ENCODE results near the gene PNMA6A.

DNA sequence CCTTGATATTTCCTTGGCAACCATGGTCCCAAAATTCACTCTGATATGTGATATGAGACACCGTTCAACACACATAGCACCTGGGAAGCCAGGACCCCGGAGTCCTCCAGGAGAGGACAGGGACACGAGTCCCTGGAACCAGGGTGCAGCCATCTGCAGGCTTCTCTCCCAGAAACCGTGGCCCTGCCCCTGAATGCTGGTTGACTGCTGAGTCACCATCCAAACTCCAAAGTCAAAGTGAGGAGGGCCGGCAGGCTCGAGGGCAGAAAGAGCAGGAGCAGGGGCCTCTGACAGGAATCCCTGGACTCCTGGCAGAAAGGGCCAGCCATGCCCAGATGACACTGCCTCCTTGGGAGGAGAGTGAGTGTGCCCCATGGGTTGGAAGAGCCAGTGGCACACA, 6.9 kb upstream of the PNMA6A start:
- no peak for TF ChIP-seq YY1 (IDR thresholded peaks at IDR 0.05; ENCODE audit: insufficient read depth, insufficient read length)
- TF ChIP-seq ZNF274 (IDR thresholded peaks at IDR 0.05; ENCODE audit: low read depth, low read length) = no peak
- no peak for TF ChIP-seq SUZ12 (IDR thresholded peaks at IDR 0.05; ENCODE audit: extremely low read depth, insufficient read depth, insufficient read length)
